Measurements from ENCODE around the gene KCNC3. TPM values are rescaled to one million over a fixed set of nuclear protein-coding genes. Genes with fewer than 3 reads are reported as not detected.
A peak's percentile ranks its signal among the peaks of the same experiment; 100 is the strongest.

The KCNC3 gene
- total and polyA plus RNA-seq, 2 of the 4 experiments (the other 2 are of a cell fraction), result 0.07 TPM; not detected in 1

DNA sequence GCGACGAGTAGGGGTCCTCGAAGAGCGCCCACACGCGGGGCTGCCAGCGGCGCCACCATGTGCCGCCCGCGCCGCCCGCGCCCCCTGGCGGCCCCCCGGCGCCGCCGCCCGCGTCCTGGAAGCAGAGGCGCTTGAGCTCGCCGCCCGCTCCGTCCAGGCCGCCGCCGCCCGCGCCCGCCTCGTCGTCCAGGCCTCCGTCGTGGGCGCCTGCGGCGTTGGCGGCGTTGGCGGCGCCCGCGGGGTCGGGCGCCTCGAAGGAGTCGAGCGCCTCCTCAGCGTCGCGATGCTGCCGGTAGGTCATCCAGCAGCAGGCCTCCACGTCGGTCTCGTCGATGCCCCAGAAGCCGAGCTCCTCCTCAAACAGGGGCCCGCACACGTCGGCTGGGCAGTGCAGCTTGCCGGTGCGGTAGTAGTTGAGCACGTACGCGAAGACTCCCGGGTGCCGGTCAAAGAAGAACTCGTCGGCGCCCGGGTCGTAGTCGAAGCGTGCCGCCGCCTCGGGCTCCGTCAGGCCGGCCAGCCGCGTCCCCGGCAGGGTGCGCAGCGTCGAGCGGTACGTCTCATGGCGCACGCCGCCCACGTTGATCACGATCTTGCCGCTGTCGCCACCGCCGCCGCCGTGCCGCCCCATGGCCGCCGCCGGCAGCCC is 829 bp downstream of the KCNC3 start:
- Histone ChIP-seq H3K9ac (ENCODE audit: low read depth, low read length) (no peak overlapping the region), H3K56ac (ENCODE audit: extremely low read depth, insufficient read depth, low read length) (no peak overlapping the region), H4K8ac (ENCODE audit: low read depth in 2 of 2, low read length in 2 of 2) (no peak overlapping the region), H2AK9ac (replicated peaks; ENCODE audit: low read depth, low read length, poor library complexity) (no peak overlapping the region), H3K9me1 (ENCODE audit: insufficient read depth, low read length) (no peaks in the 10 kb centered on the region), H3K4me1 (ENCODE audit: control insufficient read depth, insufficient read depth, low read length) (no peaks in the 10 kb centered on the region), H3K9me3 (ENCODE audit: control insufficient read depth, insufficient read depth, low read length) (peaks cover 11% of the 10 kb centered on the region), H3K79me1 (ENCODE audit: low read depth in 1 of 2, low read length in 2 of 2) (no peaks in the 10 kb centered on the region), H3K4ac (ENCODE audit: low read depth, low read length) (no peak overlapping the region), H4K5ac (ENCODE audit: low read depth, low read length) (no peak overlapping the region), H3K27me3 (ENCODE audit: control insufficient read depth, insufficient read depth, low read length) (peaks cover 46% of the 10 kb centered on the region), H3K23ac (ENCODE audit: low read depth, low read length) (no peak overlapping the region), H2BK120ac (ENCODE audit: low read depth, low read length) (no peak overlapping the region), H2BK20ac (ENCODE audit: low read depth, low read length) (no peak overlapping the region), H2BK15ac (ENCODE audit: low read depth, low read length) (no peak overlapping the region), H3K36me3 (ENCODE audit: control insufficient read depth, insufficient read depth, low read length) (no peaks in the 10 kb centered on the region), H3K4me3 (ENCODE audit: insufficient read depth, low read depth, low read length) (peak overlapping the region; percentile 25), H4K20me1 (ENCODE audit: insufficient read depth, low read length) (no peaks in the 10 kb centered on the region), H4K91ac (ENCODE audit: insufficient read depth, low read depth, low read length) (no peak overlapping the region), H3K14ac (replicated peaks; ENCODE audit: low read depth, low read length) (no peak overlapping the region), H2AFZ (replicated peaks; ENCODE audit: low read length, poor library complexity) (peak overlapping the region; percentile 80), H2BK5ac (ENCODE audit: low read depth, low read length, poor library complexity, severe bottlenecking) (no peak overlapping the region), H2AK5ac (ENCODE audit: low read depth, low read length) (no peak overlapping the region), H3K4me2 (ENCODE audit: low read depth, low read length) (peak overlapping the region; percentile 69), H3K18ac (ENCODE audit: low read depth, low read length) (no peak overlapping the region), H3K27ac (ENCODE audit: insufficient read depth, low read length) (no peak overlapping the region)
- in situ Hi-C loops (cut with MboI; ENCODE audit: low sequenced_read_pairs) (no loop called here), dilution Hi-C loops (cut with HindIII; ENCODE audit: low sequenced_read_pairs, unreplicated experiment) (no loop called here), intact Hi-C loops (cut with micrococcal nuclease) (no loop called here)
- CTCF ChIA-PET, result no interaction called here
- POLR2A ChIA-PET (ENCODE audit: unreplicated experiment), result no interaction called here
- TF ChIP-seq RCOR1 (IDR thresholded peaks at IDR 0.05; ENCODE audit: insufficient replicate concordance, low read length) (no peak), FOS (IDR thresholded peaks at IDR 0.05; ENCODE audit: low read depth, low read length) (no peak)
- ATAC-seq (ENCODE audit: low read depth) (no peak), DNase-seq (no peak)
- 3% methylated on average over 67 of the region's 104 CpGs; no CpG with 5 or more reads in 1 of the 2 experiments for WGBS, 2 experiments (ENCODE audit: extremely low coverage in 2 of 2, insufficient read length in 1 of 2)
- BruUV-seq (replicated peaks), result no TSS peak

Measured in IMR-90 (cell line).